Body of pancreas (tissue), 4 donors: Measurements from ENCODE around the gene ERCC6L2.

Experiments used
- POLR2A ChIP-seq, 3 donors: fragments of 450-650 bp; IDR thresholded peaks; one replicate each; pipeline ENCODE4 v1.6.1; 2016; ENCODE audit warnings: antibody characterized with exemption in 3 of 3, mild to moderate bottlenecking in 2 of 3
- TF ChIP-seq, protein P1 (sequence below), 7 experiments: fragments of 450-650 bp in 4 of 7; fragments of 200-600 bp in 3 of 7; sonication (generic) in 3 of 7; IDR thresholded peaks; one replicate each; pipeline ENCODE4 v1.5.1; 2016 to 2019; ENCODE audit warnings: antibody characterized with exemption in 7 of 7

DNA sequence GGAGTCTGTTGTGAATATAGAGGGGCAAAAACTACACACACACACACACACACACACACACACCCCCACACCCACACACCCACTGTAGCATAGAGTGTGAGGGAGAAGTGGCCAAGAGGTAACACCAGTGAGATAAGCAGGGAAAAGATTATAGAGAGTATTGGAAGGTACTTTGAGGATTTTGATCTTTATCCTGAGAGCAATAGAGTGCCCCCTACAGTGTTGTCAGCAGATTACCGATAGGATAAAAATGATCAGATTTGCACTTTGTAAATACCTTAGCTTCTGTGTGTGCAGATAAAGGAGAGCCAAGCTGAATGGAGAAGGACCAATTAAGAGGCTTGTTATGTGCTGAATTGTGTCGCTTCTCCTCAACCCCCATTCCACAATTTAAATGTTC is 32.3 kb downstream of the ERCC6L2 start:
- TF ChIP-seq, protein P1, sequence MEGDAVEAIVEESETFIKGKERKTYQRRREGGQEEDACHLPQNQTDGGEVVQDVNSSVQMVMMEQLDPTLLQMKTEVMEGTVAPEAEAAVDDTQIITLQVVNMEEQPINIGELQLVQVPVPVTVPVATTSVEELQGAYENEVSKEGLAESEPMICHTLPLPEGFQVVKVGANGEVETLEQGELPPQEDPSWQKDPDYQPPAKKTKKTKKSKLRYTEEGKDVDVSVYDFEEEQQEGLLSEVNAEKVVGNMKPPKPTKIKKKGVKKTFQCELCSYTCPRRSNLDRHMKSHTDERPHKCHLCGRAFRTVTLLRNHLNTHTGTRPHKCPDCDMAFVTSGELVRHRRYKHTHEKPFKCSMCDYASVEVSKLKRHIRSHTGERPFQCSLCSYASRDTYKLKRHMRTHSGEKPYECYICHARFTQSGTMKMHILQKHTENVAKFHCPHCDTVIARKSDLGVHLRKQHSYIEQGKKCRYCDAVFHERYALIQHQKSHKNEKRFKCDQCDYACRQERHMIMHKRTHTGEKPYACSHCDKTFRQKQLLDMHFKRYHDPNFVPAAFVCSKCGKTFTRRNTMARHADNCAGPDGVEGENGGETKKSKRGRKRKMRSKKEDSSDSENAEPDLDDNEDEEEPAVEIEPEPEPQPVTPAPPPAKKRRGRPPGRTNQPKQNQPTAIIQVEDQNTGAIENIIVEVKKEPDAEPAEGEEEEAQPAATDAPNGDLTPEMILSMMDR (IDR thresholded peaks at IDR 0.05): no peak
- no peak for TF ChIP-seq POLR2A (IDR thresholded peaks at IDR 0.05)
